Thymus (tissue), 11 donors: ENCODE data around the gene SCIN. TPM values are rescaled to one million over a fixed set of nuclear protein-coding genes. Genes with fewer than 3 reads are reported as not detected.
"Not testable (repeated sequence)": the region's sequence is repeated elsewhere in the genome, so short reads cannot be mapped to it uniquely, and the experiment has no call there.

Experiments
- DNase-seq, 9 donors: peaks; one replicate each; pipeline ENCODE4 v3.0.0-alpha.2; 2013; ENCODE audit warnings: low spot score in 9 of 9, low read depth in 6 of 9, missing footprints in 1 of 9
- H3K27ac ChIP-seq, 2 donors: one replicate each; pipeline ENCODE4 v1.5.1; 2013; ENCODE audit warnings: control low read depth in 1 of 2, low read depth in 1 of 2, low read length in 1 of 2, mild to moderate bottlenecking in 1 of 2, moderate library complexity in 1 of 2
- H3K27me3 ChIP-seq, 2 donors: one replicate each; pipeline ENCODE4 v1.5.1; 2013; ENCODE audit warnings: low read length in 1 of 2; ENCODE audit not compliant: control insufficient read depth in 2 of 2, insufficient read depth in 1 of 2
- H3K36me3 ChIP-seq, 2 donors: one replicate each; pipeline ENCODE4 v1.5.1; 2013; ENCODE audit warnings: low read length in 1 of 2, mild to moderate bottlenecking in 1 of 2, moderate library complexity in 1 of 2; ENCODE audit not compliant: control insufficient read depth in 2 of 2, insufficient read depth in 2 of 2
- H3K4me1 ChIP-seq, 2 donors: one replicate each; pipeline ENCODE4 v1.5.1; 2013; ENCODE audit warnings: low read length in 2 of 2; ENCODE audit not compliant: control insufficient read depth in 2 of 2, insufficient read depth in 2 of 2
- H3K4me3 ChIP-seq, 2 donors: one replicate each; pipeline ENCODE4 v1.5.1; 2013; ENCODE audit warnings: low read length in 2 of 2, control low read depth in 1 of 2, mild to moderate bottlenecking in 1 of 2
- H3K9me3 ChIP-seq, 2 donors: one replicate each; pipeline ENCODE4 v1.5.1; 2013; ENCODE audit warnings: low read length in 1 of 2, mild to moderate bottlenecking in 1 of 2; ENCODE audit not compliant: control insufficient read depth in 2 of 2, insufficient read depth in 1 of 2
- WGBS: extraction: QIAGEN DNeasy Blood & Tissue Kit; methylation state at CpG from one replicate; pipeline ENCODE4 v1.1.7; 2013; 5-methylcytosine and 5-hydroxymethylcytosine counted together
- polyA plus RNA-seq: library from polyadenylated mRNA; stranded (reverse); fragments of 200-250 nt; gene quantifications from one replicate; pipeline ENCODE4 v1.2.3, GENCODE V29; 2013
- total RNA-seq: library from RNA; stranded (reverse); fragments of 120-200 nt; gene quantifications from one replicate; pipeline ENCODE4 v1.2.4, GENCODE V29; 2013
- donor health status: healthy.

The SCIN gene
- total and polyA plus RNA-seq, 2 donors, result 0.33 to 0.37 TPM

DNA sequence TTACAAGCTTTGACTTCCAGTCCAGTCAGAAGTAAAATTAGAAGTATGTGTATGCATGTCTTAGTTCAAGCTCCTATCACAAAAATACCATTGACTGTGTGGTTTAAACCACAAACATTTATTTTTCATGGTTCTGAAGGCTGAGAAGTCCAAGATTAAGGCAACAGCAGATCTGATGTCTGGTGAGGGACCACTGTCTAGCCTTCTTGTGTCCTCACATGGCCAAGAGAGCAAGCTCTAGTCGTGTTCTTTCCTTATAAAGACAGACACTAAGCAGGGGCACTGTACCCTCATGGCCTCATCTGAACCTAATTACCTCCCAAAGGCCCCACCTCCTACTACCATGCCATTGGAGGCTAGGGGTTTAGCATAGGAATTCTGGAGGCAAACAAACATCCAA, 75.6 kb downstream of the SCIN start:
- WGBS, result 88% methylated on average over 1 of the region's 1 CpG
- no peak overlapping the region for H3K4me3 ChIP-seq
- no peak for DNase-seq
- no peaks in the 10 kb centered on the region for H3K27me3 ChIP-seq
- H3K4me1 ChIP-seq, result no peaks in the 10 kb centered on the region
- no peak overlapping the region for H3K27ac ChIP-seq
- no peaks in the 10 kb centered on the region for H3K9me3 ChIP-seq
- no peaks in the 10 kb centered on the region for H3K36me3 ChIP-seq

DNA sequence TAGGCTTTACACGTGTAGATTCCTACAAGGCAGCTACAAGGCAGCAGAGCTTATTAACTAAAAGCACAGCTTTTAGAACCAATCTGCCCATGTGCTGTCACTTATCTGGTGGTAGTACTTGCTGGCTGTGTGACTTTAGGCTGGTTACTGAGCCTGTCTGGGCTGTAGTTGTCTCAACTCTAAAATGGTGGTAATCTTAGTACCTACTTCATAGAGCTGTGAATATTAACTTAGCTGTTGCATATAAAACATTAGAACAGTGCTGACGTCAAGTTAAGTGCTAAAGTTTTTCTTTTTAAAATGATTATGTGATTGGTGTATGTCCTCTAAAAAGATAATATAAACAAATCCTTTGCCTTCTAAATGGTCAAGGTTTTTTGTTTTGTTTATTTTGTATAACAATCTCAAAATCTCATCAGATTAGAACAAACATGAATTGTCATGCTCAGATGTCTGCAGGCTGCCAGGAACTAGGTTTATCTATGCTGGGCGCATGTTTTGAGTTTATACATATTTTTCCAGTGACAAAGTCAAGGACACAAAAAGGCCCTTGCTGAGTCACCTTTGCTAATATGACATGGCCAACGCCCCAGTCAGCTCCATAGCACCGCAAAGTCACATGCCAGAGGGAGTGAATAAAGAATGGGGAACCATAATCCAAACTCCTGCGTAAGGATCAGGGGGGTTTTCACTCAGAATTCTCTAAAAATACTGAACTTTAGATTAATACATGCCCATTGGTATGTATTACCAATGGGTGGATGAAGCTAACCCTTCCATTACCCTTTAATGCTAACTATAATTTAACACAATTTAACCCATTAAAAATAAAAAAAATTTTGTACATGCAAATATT, 77.1 kb downstream of the SCIN start:
- no peak for DNase-seq
- Histone ChIP-seq H3K4me1 (no peaks in the 10 kb centered on the region), H3K36me3 (no peaks in the 10 kb centered on the region), H3K9me3 (no peaks in the 10 kb centered on the region), H3K27me3 (no peaks in the 10 kb centered on the region), H3K4me3 (no peak overlapping the region), H3K27ac (no peak overlapping the region)
- WGBS, result 97% methylated on average over 6 of the region's 6 CpGs

DNA sequence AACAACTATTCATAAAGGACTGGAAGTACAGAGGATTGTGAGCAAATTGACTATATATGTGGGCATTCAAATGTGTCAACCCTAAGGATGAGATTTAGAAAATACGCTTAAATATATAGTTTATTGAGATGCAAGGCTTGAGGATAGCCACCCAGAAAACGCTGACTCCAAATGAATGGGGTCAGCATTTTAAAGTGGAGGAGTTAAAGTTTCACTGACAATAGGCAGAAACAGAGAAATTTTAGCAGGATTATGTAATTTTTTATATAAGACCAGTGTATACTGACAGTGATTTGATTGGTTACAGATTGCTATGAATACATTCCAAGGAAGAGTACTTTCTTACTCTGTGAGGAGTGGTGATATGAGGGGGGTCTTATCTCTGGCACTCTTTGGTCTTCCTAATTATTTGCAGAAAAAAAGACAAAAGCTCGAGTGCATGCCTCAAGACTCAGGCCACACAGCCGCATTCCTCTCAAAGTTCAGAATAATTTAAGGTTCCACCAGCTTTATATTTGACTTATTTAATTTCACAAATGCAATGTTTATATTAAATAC, 78.3 kb downstream of the SCIN start:
- no peaks in the 10 kb centered on the region for H3K36me3 ChIP-seq
- no peaks in the 10 kb centered on the region for H3K4me1 ChIP-seq
- no peak overlapping the region for H3K27ac ChIP-seq
- no peak for DNase-seq
- WGBS, result 94% methylated on average over 4 of the region's 4 CpGs
- H3K27me3 ChIP-seq, result no peaks in the 10 kb centered on the region
- H3K9me3 ChIP-seq, result no peaks in the 10 kb centered on the region
- H3K4me3 ChIP-seq, result no peak overlapping the region

DNA sequence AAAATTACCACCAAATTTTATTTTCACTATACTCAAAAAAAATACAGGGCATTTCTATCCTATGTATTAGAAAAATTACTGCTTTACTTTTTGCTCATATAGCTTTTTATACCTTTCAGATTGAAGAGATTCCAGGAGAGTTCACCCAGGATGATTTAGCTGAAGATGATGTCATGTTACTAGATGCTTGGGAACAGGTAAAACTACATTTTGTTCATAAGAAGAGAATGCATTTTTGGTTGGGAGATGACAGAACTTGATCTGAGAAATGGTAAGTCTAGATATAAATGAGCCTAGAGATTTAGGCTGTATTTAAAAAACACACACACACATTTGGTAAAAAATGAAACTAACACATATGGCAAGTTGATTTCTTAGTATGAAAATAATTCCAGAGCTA, 78.8 kb downstream of the SCIN start:
- no peaks in the 10 kb centered on the region for H3K27me3 ChIP-seq
- no peaks in the 10 kb centered on the region for H3K9me3 ChIP-seq
- no peak overlapping the region for H3K27ac ChIP-seq
- H3K36me3 ChIP-seq, result no peaks in the 10 kb centered on the region
- no peak overlapping the region for H3K4me3 ChIP-seq
- DNase-seq, result no peak
- no peaks in the 10 kb centered on the region for H3K4me1 ChIP-seq

DNA sequence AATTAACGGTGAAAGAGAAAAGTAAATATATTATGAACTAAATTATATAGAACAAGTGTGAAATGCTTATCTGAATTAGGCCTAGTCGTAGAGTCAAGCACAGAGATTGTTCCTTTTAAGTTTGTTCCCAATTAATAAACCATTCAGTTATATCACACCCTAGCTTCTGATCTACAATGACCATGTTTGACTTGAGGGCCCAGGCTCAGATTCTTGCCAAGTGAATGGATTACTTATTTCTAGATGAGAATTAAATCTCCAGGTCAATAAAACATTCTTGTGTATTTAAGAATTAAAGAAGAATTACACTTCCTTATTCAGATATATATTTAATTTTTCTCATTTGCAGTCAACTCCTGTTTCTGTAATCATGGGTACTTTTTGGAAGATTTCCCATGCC, 79.6 kb downstream of the SCIN start:
- Histone ChIP-seq H3K27me3 (no peaks in the 10 kb centered on the region), H3K36me3 (no peaks in the 10 kb centered on the region), H3K4me1 (no peaks in the 10 kb centered on the region), H3K4me3 (no peak overlapping the region), H3K9me3 (no peaks in the 10 kb centered on the region), H3K27ac (no peak overlapping the region)
- no peak for DNase-seq
- 96% methylated on average over 2 of the region's 2 CpGs for WGBS

DNA sequence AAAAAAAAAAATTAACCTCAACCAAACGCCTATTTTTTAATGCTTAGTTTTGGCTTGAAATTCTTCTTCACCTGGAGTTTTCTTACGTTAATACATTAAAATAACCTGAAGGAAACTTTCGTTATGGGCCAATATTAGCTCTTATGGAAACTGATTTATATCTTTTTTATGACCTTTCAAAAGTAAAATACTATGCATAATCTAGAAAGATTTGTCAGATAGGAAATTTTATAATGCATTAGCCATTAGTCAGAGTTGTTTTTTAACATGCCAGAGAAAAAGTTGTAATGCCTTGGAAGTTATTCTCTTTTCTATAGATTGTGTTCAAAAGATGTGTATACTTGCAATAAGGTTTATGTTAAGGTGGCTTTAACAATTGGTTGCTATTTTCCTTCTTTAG, 82.6 kb downstream of the SCIN start:
- no peaks in the 10 kb centered on the region for H3K9me3 ChIP-seq
- no peak overlapping the region for H3K27ac ChIP-seq
- WGBS, result 98% methylated on average over 3 of the region's 3 CpGs
- no peak overlapping the region for H3K4me3 ChIP-seq
- H3K27me3 ChIP-seq, result no peaks in the 10 kb centered on the region
- no peak for DNase-seq
- H3K4me1 ChIP-seq, result no peaks in the 10 kb centered on the region
- no peaks in the 10 kb centered on the region for H3K36me3 ChIP-seq

DNA sequence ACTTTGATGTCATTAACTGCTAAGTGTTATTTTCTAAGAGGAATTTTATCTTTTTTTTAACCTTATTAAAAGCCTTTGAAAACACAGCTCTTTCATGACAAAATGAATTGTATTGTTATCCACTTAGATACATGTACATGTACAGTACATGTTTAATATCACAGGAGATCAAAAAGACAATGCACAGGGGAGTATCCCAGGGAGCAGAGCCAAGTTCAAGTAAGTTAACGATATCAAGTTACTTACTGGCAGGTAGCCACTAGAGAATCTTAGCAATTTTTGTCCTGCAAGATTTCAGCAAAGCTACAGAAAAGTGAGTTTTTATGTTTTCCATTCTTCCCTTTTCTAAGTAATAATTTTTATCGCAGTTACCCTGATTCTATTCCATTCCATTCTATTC, 83.0 kb downstream of the SCIN start:
- Histone ChIP-seq H3K27me3 (no peaks in the 10 kb centered on the region), H3K4me3 (no peak overlapping the region), H3K27ac (no peak overlapping the region), H3K9me3 (no peaks in the 10 kb centered on the region), H3K4me1 (no peaks in the 10 kb centered on the region), H3K36me3 (no peaks in the 10 kb centered on the region)
- WGBS, result 94% methylated on average over 2 of the region's 2 CpGs
- no peak for DNase-seq

DNA sequence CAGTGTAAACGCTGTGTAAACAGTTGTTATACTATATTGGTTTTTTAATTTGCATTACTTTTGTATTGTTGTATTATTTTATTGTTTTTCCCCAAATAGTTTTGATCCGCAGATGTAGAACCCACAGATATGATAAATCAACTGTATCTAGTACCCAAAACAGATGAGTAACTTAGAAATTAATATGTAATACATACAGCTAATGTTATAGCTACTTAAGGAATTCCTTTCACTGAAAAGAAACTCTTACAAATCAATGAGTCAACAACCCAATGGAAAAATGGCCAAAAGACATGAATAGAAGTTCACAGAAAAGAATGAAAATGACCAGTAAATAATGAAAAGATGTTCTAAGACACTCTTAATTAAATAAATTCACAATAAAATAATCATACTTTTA, 84.6 kb downstream of the SCIN start:
- Histone ChIP-seq H3K4me3 (no peak overlapping the region), H3K27ac (no peak overlapping the region), H3K9me3 (no peaks in the 10 kb centered on the region), H3K36me3 (no peaks in the 10 kb centered on the region), H3K27me3 (no peaks in the 10 kb centered on the region), H3K4me1 (no peaks in the 10 kb centered on the region)
- 94% methylated on average over 2 of the region's 2 CpGs for WGBS
- no peak for DNase-seq

DNA sequence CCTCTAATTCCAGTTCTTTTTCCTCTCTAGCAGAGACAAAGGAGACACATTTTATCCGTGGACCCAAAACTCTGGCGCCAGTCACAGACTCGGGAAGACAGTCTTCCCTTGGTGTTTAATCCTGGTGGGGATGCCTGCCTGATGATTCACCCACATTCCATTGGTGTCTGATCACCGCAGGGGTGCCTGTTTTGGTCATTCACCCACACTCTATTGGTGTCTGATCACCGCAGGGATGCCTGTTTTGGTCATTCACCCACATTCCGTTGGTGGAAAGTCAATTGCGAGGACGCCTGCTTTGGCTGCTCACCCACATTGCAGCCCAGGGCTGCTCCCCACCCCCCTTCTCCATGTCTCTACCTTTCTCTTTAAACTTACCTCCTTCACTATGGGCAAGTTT, 89.9 kb downstream of the SCIN start:
- H3K4me3 ChIP-seq, H3K27ac ChIP-seq, H3K27me3 ChIP-seq, H3K4me1 ChIP-seq, DNase-seq, H3K36me3 ChIP-seq, H3K9me3 ChIP-seq: not testable (repeated sequence)
- 94% methylated on average over 8 of the region's 8 CpGs for WGBS
